GM21737 (cell line): ENCODE results near the gene NECAB2.
A peak's percentile ranks its signal among the peaks of the same experiment; 100 is the strongest.

Source experiments
- ATAC-seq: cut with Tn5 transposase; IDR thresholded peaks from one replicate; pipeline ENCODE4 v1.9.1; 2021; ENCODE audit warnings: mild to moderate bottlenecking, moderate library complexity; ENCODE audit not compliant: unreplicated experiment

The NECAB2 gene

GRCh38 chr16:83981799-83982198, 13.8 kb downstream of the NECAB2 start:
- ATAC-seq, result no peak

GRCh38 chr16:83983491-83983890, 15.4 kb downstream of the NECAB2 start:
- ATAC-seq, result no peak

- ATAC-seq, result no peak
Observed at GRCh38 chr16:83989300-83989699, 21.3 kb downstream of the NECAB2 start.

- ATAC-seq, result no peak
Observed at GRCh38 chr16:83990492-83990891, 22.4 kb downstream of the NECAB2 start.

- ATAC-seq, result no peak
Observed at GRCh38 chr16:83992624-83993023, 24.6 kb downstream of the NECAB2 start.

- ATAC-seq, result no peak
Observed at GRCh38 chr16:83994087-83994486, 26.0 kb downstream of the NECAB2 start.

- no peak for ATAC-seq
Observed at GRCh38 chr16:83994703-83995102, 26.7 kb downstream of the NECAB2 start.

- ATAC-seq, result no peak
Observed at GRCh38 chr16:83995754-83996153, 27.7 kb downstream of the NECAB2 start.

- ATAC-seq, result no peak
Observed at GRCh38 chr16:83996481-83997252, 28.6 kb downstream of the NECAB2 start.

- no peak for ATAC-seq
Observed at GRCh38 chr16:83998091-83998490, 30.0 kb downstream of the NECAB2 start.

GRCh38 chr16:84000989-84001642, 33.1 kb downstream of the NECAB2 start:
- no peak for ATAC-seq

- ATAC-seq, result no peak
Observed at GRCh38 chr16:84001726-84002125, 33.7 kb downstream of the NECAB2 start.

- no peak for ATAC-seq
Observed at GRCh38 chr16:84003038-84003437, 35.0 kb downstream of the NECAB2 start.

- ATAC-seq, result no peak
Observed at GRCh38 chr16:84004442-84004841, 36.4 kb downstream of the NECAB2 start.

GRCh38 chr16:84005391-84005790, 37.3 kb downstream of the NECAB2 start:
- no peak for ATAC-seq

- no peak for ATAC-seq
Observed at GRCh38 chr16:84007520-84007919, 39.5 kb downstream of the NECAB2 start.

- no peak for ATAC-seq
Observed at GRCh38 chr16:84007965-84008364, 39.9 kb downstream of the NECAB2 start.

GRCh38 chr16:84009282-84009681, 41.2 kb downstream of the NECAB2 start:
- ATAC-seq, result no peak

- ATAC-seq, result peak; percentile 88
Observed at GRCh38 chr16:84013787-84014569, 45.9 kb downstream of the NECAB2 start.

- ATAC-seq, result no peak
Observed at GRCh38 chr16:84014570-84015327, 46.7 kb downstream of the NECAB2 start.

- no peak for ATAC-seq
Observed at GRCh38 chr16:84015399-84015798, 47.4 kb downstream of the NECAB2 start.
